Measurements from ENCODE around the gene RFX5. TPM values are rescaled to one million over a fixed set of nuclear protein-coding genes. Genes with fewer than 3 reads are reported as not detected.
A peak's percentile ranks its signal among the peaks of the same experiment; 100 is the strongest.

RFX5 gene
- total and polyA plus RNA-seq, 9 of the 15 experiments (the other 6 are each of a cell fraction or from before 2014, with no cell fraction given): 3.8 to 48.2 (median 32.2) TPM

DNA sequence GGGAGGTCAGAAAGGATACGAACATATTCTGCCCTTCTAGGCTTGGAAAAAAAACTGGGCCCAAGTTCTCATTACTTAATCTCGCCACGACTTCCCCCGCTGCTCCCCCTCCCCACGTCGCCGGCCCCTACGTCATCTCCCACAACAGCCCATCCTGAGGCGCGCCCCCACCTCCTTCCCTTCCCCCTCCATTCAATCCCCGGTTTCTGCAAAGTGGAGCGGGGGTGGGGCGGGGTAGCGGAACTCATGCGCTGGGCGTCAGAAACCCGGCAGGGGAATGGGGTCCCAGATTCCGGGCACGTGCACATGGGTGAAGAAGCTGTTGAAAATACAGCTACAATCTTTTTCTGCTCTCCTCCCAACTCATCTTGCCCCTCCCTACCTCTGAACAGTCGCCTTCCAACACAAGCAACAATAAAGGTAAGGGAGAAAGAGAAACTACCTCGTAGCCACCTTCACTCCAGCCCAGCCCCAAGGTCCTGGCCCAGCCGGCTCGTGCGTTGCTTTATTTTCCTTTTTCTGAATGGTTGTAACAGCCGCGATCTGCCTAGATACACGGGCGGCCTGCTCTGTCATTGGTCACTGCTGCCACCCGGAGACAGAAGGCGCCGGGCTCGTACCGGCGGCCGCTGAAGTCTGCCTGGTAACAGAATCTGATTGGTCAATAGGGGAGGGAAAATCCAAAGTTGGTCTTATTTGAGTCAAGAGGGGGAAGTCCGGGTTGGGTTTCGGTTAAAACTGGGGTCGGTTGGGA lies at the start of gene RFX5 (continued):
- TF ChIP-seq, protein P1, sequence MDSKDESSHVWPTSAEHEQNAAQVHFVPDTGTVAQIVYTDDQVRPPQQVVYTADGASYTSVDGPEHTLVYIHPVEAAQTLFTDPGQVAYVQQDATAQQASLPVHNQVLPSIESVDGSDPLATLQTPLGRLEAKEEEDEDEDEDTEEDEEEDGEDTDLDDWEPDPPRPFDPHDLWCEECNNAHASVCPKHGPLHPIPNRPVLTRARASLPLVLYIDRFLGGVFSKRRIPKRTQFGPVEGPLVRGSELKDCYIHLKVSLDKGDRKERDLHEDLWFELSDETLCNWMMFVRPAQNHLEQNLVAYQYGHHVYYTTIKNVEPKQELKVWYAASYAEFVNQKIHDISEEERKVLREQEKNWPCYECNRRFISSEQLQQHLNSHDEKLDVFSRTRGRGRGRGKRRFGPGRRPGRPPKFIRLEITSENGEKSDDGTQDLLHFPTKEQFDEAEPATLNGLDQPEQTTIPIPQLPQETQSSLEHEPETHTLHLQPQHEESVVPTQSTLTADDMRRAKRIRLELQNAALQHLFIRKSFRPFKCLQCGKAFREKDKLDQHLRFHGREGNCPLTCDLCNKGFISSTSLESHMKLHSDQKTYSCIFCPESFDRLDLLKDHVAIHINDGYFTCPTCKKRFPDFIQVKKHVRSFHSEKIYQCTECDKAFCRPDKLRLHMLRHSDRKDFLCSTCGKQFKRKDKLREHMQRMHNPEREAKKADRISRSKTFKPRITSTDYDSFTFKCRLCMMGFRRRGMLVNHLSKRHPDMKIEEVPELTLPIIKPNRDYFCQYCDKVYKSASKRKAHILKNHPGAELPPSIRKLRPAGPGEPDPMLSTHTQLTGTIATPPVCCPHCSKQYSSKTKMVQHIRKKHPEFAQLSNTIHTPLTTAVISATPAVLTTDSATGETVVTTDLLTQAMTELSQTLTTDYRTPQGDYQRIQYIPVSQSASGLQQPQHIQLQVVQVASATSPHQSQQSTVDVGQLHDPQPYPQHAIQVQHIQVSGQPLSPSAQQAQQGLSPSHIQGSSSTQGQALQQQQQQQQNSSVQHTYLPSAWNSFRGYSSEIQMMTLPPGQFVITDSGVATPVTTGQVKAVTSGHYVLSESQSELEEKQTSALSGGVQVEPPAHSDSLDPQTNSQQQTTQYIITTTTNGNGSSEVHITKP (IDR thresholded peaks at IDR 0.05; ENCODE audit: partially characterized antibody): peak; percentile 96
- TF ChIP-seq WHSC1 (IDR thresholded peaks at IDR 0.05; ENCODE audit: low read length) (no peak), TARDBP (IDR thresholded peaks at IDR 0.05) (no peak), RBM34 (IDR thresholded peaks at IDR 0.05; ENCODE audit: borderline replicate concordance, insufficient read depth, low read length) (no peak), BMI1 (IDR thresholded peaks at IDR 0.05; ENCODE audit: low read length) (no peak), SMAD4 (CRISPR knock-in tag; conservative IDR thresholded peaks at IDR 0.05) (peak; percentile 25; the same call in 1 of the 2 replicates), CHD4 (IDR thresholded peaks at IDR 0.05; ENCODE audit: insufficient read depth, insufficient replicate concordance, low read depth, low read length, poor library complexity, severe bottlenecking) (no peak), ZNF785 (CRISPR knock-in tag; IDR thresholded peaks at IDR 0.05) (no peak), FOXJ3 (CRISPR knock-in tag; IDR thresholded peaks at IDR 0.05) (no peak), NFATC3 (IDR thresholded peaks at IDR 0.05) (no peak), SMAD2 (IDR thresholded peaks at IDR 0.05; ENCODE audit: low read depth, low read length) (no peak), NR1H2 (CRISPR knock-in tag; IDR thresholded peaks at IDR 0.05) (no peak), KHSRP (IDR thresholded peaks at IDR 0.05) (no peak), KDM2B (CRISPR knock-in tag; IDR thresholded peaks at IDR 0.05) (no peak), PURB (CRISPR knock-in tag; IDR thresholded peaks at IDR 0.05; ENCODE audit: low read depth) (no peak), ZNF146 (CRISPR knock-in tag; IDR thresholded peaks at IDR 0.05; ENCODE audit: unreplicated experiment) (no peak), SETDB1 (IDR thresholded peaks at IDR 0.05; ENCODE audit: low read length) (no peak), U2AF2 (optimal IDR thresholded peaks at IDR 0.05; ENCODE audit: low read depth, low read length) (no peak), PRPF4 (IDR thresholded peaks at IDR 0.05; ENCODE audit: insufficient read depth, low read depth, low read length, poor library complexity, severe bottlenecking) (no peak), TRIM28 (IDR thresholded peaks at IDR 0.05) (no peak)
- TF ChIP-seq, protein P2, sequence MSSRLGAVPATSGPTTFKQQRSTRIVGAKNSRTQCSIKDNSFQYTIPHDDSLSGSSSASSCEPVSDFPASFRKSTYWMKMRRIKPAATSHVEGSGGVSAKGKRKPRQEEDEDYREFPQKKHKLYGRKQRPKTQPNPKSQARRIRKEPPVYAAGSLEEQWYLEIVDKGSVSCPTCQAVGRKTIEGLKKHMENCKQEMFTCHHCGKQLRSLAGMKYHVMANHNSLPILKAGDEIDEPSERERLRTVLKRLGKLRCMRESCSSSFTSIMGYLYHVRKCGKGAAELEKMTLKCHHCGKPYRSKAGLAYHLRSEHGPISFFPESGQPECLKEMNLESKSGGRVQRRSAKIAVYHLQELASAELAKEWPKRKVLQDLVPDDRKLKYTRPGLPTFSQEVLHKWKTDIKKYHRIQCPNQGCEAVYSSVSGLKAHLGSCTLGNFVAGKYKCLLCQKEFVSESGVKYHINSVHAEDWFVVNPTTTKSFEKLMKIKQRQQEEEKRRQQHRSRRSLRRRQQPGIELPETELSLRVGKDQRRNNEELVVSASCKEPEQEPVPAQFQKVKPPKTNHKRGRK (tag; IDR thresholded peaks at IDR 0.05): no peak
- TF ChIP-seq, protein P3, sequence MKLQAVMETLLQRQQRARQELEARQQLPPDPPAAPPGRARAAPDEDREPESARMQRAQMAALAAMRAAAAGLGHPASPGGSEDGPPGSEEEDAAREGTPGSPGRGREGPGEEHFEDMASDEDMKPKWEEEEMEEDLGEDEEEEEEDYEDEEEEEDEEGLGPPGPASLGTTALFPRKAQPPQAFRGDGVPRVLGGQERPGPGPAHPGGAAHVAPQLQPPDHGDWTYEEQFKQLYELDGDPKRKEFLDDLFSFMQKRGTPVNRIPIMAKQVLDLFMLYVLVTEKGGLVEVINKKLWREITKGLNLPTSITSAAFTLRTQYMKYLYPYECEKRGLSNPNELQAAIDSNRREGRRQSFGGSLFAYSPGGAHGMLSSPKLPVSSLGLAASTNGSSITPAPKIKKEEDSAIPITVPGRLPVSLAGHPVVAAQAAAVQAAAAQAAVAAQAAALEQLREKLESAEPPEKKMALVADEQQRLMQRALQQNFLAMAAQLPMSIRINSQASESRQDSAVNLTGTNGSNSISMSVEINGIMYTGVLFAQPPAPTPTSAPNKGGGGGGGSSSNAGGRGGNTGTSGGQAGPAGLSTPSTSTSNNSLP (IDR thresholded peaks at IDR 0.05; ENCODE audit: borderline replicate concordance, low read depth, low read length): no peak

All from K562 (cell line).